T47D (cell line): Measurements from ENCODE around the gene TCFL5.
A peak's percentile ranks its signal among the peaks of the same experiment; 100 is the strongest.

Experiments used
- DNase-seq, 2 experiments: peaks; one replicate each; pipeline versions ENCODE4 v3.0.0 to v3.0.0-alpha.2; 2011 to 2012; ENCODE audit warnings: low read depth in 1 of 2, low spot score in 1 of 2
- JUND ChIP-seq: IDR thresholded peaks from 2 replicates; pipeline ENCODE4 v1.6.1; 2012; ENCODE audit warnings: low read depth
- in situ Hi-C: cut with HindIII; loops from 2 replicates; pipeline ENCODE4 v1.10.0; 2016; ENCODE audit warnings: low sequenced_read_pairs, low pct_unique_long_range_greater_than_20kb

The TCFL5 gene

GRCh38 chr20:62807444-62808210 lies 54.0 kb downstream of the TCFL5 start:
- DNase-seq: no peak
- TF ChIP-seq JUND: no peak
- in situ Hi-C loops: no loop called here

DNA sequence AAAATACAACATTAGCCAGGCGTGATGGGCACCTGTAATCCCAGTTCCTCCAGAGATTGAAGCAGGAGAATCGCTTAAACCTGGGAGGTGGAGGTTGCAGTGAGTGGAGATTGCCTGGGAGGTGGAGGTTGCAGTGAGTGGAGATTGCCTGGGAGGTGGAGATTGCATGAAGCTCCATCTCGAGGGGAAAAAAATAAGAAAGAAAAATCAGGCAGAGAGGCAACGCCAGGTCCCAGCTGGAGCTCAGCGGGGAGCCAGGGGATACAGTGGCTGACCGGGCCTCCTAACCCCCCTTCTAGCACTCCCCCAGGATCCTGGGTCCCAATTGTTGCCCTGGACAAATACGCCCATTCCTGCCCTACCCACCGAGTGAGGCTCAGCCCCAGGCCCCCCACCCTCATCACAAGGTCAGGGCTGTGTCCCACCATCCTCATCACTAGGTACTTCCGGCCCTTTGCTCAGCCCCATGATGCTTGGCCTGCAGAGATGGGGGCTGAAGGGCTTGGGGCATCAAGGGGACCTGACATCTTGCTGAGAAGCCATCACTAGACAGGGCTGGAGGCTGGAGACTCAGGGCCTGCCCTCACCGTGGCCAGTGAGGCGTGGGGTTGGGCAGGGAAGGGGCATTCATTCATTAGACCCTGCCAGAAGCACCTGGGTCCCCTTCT lies 55.1 kb downstream of the TCFL5 start:
- no peak for DNase-seq
- TF ChIP-seq JUND: no peak
- in situ Hi-C loops: no loop called here

DNA sequence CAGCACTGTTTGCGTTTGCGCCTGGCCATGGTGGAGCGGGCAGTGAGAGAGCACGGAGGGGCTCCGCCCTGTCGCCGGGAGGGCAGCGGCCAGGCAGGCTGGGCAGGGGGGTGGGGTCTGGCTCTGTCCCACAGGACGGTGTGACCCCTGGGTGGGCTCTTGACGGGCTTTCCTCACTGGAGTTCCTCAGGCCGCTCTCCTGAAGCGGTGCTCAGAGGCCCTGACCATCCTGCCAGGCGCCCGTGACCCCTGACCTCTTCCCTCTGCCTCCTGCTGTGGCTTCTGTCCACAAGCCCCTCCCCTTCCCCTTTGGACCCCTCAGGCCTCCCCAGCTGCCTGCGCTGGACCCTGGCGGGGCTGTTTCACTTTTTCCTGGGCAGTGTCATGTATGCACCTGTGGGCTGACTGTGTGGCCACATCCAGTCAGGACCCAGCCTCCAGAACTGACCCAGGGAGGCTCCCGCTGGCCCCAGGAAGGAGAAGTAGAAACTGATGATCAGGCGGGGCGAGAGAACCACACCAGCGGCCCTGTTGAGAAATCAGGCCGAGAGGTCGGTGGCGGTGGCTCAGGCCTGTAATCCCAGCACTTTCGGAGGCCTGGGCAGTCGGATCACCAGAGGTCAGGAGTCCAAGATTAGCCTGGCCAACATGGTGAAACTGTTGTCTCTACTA lies 55.8 kb downstream of the TCFL5 start:
- TF ChIP-seq JUND: no peak
- no peak for DNase-seq

DNA sequence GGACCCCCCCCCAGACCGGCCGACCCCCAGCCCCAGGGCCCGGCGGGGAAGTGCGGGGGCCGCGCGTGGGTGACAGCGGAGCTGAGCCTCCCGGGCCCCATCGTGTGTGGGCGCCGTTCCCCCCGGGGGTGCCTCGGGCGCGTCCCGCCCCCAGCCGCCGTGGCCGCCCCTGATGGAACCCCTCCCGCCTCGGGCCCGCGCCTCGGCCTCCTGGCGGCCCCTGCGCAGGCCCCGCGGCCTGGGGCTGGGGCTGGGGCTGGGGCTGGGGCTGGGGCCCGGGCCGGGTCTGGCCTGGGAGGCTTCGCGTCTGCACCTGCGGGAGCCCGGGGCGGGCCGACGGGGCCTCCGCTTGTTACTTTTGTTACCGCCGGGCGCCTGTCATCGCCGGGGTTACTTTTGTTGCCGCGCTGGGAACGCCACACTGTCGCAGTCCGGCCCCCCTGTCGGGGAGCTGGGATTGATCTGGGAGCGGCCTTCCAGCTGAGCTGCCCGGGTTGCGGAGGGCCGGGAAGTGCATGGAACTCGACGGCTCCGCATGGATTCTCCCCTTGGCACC lies 56.4 kb downstream of the TCFL5 start:
- in situ Hi-C loops: no loop called here
- no peak for DNase-seq

More for the DNA sequence above, 55.8 kb downstream of the TCFL5 start:
- in situ Hi-C loops: no loop called here

DNA sequence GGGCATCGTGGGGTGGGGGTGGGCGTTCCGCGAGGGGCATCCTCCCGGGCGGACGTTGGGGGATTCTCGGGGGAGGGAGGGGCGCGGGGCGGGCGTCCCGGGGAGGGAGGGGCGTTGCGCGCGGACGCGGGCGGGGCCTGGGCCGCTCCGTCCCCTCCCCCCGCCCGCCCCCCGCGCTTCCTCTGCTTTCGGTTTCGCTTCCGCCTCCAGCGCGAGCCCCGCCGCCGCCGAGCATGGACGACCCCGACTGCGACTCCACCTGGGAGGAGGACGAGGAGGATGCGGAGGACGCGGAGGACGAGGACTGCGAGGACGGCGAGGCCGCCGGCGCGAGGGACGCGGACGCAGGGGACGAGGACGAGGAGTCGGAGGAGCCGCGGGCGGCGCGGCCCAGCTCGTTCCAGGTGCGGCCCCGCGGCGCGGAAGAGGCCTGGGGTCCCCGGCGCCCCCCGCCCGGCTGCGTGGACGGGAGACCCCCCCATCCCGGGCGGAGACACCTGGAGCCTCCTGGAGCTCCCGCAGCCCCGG lies 56.9 kb downstream of the TCFL5 start, which contains the start of gene OGFR:
TSS of gene OGFR (plus strand) at position 209 of the 528 bp plus-strand sequence. CDS start at position 234, 25 bp downstream.
- no peak for TF ChIP-seq JUND
- in situ Hi-C loops: no loop called here
- DNase-seq: peak; percentile 60 to 84

More for the DNA sequence above, 56.4 kb downstream of the TCFL5 start:
- TF ChIP-seq JUND: no peak

GRCh38 chr20:62804021-62804626 lies 57.5 kb downstream of the TCFL5 start:
- in situ Hi-C loops: no loop called here

GRCh38 chr20:62802026-62802712 lies 59.5 kb downstream of the TCFL5 start:
- no peak for DNase-seq
- in situ Hi-C loops: no loop called here
- no peak for TF ChIP-seq JUND

More at GRCh38 chr20:62804021-62804626, 57.5 kb downstream of the TCFL5 start:
- DNase-seq: no peak
- no peak for TF ChIP-seq JUND

DNA sequence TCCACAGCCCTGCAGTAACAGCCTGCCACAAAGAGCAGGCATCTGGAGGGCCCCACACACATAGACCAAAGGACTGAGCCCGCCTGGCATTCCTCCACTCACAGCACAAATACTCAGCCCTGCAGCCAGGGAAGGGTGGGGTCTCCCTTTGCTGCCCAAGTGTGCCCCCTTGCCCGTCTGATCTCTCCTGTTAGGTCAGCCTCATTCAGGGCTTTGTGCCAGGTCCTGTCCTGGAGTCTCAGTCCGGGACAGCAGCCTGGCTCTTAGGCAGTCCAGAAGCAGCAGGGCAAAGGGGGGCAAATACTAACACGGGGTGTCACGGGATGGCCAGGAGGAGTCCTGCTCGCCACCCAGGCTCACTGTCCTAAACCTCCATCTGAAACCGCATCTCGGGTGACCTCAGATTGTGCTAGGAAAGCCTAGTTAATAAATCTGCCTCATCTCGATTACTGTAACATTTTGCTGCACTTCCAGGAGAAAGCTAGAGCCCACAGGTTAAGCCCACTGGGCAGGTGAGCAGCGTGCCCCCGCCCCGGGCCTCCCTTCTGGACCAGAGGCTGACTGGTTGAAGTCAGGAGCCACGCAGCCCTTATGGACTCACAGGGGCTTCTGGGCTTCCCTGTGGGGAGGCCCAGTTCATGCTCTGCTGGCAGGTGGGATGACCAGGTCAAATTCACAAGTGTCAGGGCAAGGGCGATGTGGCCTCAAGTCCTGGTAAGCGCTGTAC lies 60.2 kb downstream of the TCFL5 start:
- in situ Hi-C loops: no loop called here
- TF ChIP-seq JUND: no peak
- DNase-seq: no peak

DNA sequence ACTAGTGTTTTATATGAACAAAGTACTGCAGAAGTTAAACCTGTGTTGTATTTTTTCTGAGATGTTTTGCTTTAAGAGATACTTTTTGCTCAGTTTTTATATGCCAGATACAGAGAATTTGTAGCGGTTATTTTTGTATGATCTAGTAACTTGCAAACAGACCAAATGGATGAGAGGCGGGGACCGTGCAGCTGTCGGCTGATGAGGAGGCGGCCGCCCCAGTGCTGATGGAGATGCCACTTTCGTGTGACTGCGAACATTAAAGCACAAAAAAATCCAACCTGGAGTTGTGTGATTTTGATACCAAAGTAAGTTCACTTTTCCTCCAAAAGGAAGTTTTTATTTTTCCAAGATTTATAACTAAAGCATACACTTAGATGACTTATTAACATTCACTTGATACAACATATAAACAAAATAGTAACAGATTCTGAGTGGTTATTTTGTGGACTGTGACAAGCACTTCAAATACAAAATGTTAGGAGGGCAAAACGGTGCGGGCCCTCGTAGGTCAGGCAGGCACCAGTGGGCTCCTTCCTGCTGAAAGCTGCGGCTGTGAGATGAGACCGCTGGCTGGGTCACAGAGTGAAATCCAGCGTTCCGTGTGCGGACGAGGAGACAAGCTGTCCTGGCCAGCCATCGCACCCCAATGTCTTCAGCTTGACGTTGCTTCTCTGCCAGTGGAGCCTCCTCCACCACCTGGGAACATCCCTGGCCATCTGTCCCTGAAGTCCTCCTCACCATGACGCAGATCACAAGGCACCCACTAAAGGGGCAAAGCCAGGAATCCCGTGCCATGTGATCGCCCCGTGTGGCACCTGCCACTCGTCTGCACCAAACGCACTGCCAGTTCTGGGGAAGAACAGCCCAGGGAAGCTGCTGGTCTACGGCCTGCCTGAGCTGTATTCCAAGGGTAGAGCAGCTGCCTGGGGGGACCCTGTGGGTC lies 61.0 kb downstream of the TCFL5 start:
- no peak for DNase-seq
- TF ChIP-seq JUND: no peak
- in situ Hi-C loops: no loop called here

DNA sequence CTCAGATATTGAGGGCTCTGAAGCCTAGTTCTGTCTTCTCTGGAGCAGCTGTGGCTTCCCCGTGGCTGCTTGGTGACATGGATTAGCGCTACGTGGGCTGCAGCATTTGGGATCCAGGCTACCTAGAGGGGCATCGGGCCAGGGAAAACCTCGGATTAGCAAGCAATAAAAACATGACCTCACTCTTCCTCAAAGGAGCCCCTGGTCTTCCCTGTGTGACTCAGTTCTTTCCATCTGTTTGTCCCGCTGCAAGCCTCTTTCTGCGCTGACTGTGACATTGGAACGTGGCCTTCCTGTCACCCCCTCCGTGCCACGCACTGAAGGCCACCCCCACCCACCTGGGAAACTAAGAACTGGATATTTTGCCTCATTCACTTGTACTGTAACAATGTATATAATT lies 61.7 kb downstream of the TCFL5 start:
- TF ChIP-seq JUND: no peak
- DNase-seq: no peak
- in situ Hi-C loops: no loop called here
